GM21529 (cell line): ENCODE results near the gene HMCN2.

Experiments
- ATAC-seq: cut with Tn5 transposase; IDR thresholded peaks from one replicate; pipeline ENCODE4 v1.9.1; 2021; ENCODE audit not compliant: unreplicated experiment

HMCN2 gene

GRCh38 chr9:130478736-130479575 is 213.4 kb downstream of the HMCN2 start:
- no peak for ATAC-seq

- no peak for ATAC-seq
These were observed 214.0 kb downstream of the HMCN2 start for GRCh38 chr9:130479587-130479986.

- ATAC-seq = no peak
These were observed 215.1 kb downstream of the HMCN2 start for GRCh38 chr9:130480673-130481072.

GRCh38 chr9:130482463-130482862 is 216.9 kb downstream of the HMCN2 start:
- no peak for ATAC-seq

- no peak for ATAC-seq
These were observed 217.9 kb downstream of the HMCN2 start for GRCh38 chr9:130483371-130483971.
